WI38 (cell line): Measurements from ENCODE around the gene C9orf50.
A peak's percentile ranks its signal among the peaks of the same experiment; 100 is the strongest.

Experiments used
- H3K4me3 ChIP-seq: 2 replicates; pipeline ENCODE4 v1.5.1; 2011; ENCODE audit warnings: low read depth, mild to moderate bottlenecking, control low read depth, low read length
- CTCF ChIP-seq: IDR thresholded peaks from 2 replicates; pipeline ENCODE4 v1.5.1; 2012; ENCODE audit warnings: low read depth, mild to moderate bottlenecking, control low read depth, low read length

Gene C9orf50

GRCh38 chr9:129571298-129572051, 49.4 kb downstream of the C9orf50 start:
- TF ChIP-seq CTCF = no peak
- H3K4me3 ChIP-seq = no peak overlapping the region

GRCh38 chr9:129570450-129571297, 50.2 kb downstream of the C9orf50 start:
- H3K4me3 ChIP-seq = no peak overlapping the region
- TF ChIP-seq CTCF = no peak

- TF ChIP-seq CTCF = 0 out of 2 replicates have a peak, but pooled peaks have one; percentile 26
- no peak overlapping the region for H3K4me3 ChIP-seq
Observed at GRCh38 chr9:129569502-129570449, 51.1 kb downstream of the C9orf50 start.

- H3K4me3 ChIP-seq = peak overlapping the region; percentile 57
- no peak for TF ChIP-seq CTCF
Observed at GRCh38 chr9:129568560-129569501, 52.1 kb downstream of the C9orf50 start.

GRCh38 chr9:129567842-129568559, 52.9 kb downstream of the C9orf50 start:
- peak overlapping the region; percentile 57 for H3K4me3 ChIP-seq
- no peak for TF ChIP-seq CTCF
